LNCaP clone FGC (cell line): ENCODE data around the gene PRSS56.

Experiments used
- DNase-seq: peaks from one replicate; pipeline ENCODE4 v3.0.0-alpha.2; 2011; ENCODE audit warnings: low read depth
- H3K4me3 ChIP-seq: 2 replicates; pipeline ENCODE4 v1.5.1; 2011; ENCODE audit warnings: mild to moderate bottlenecking, low read depth, low read length, control low read depth
- TF ChIP-seq, protein P1 (sequence below): IDR thresholded peaks from 2 replicates; pipeline ENCODE4 v1.5.1; 2012; ENCODE audit warnings: mild to moderate bottlenecking; ENCODE audit not compliant: control insufficient read depth, insufficient read depth; ENCODE audit errors: extremely low read depth

Gene PRSS56

DNA sequence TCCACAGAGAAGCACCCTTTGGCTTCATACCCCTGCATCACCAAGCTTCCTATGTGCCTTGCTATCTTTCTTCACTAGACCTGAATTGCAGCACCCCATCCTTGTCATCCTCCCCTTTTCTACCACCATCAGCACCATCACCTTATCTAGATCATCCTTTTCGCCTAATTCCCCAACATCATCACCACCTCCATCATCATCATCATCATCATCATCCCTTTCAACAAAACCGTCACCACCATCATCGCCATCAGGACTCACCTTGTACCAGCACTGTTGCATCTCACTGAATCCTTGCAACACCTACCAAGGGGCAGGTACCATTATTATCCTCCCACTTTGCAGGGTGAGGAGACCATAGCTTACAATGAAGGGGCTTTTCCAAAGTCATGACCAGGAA, 21.7 kb upstream of the PRSS56 start:
- TF ChIP-seq, protein P1, sequence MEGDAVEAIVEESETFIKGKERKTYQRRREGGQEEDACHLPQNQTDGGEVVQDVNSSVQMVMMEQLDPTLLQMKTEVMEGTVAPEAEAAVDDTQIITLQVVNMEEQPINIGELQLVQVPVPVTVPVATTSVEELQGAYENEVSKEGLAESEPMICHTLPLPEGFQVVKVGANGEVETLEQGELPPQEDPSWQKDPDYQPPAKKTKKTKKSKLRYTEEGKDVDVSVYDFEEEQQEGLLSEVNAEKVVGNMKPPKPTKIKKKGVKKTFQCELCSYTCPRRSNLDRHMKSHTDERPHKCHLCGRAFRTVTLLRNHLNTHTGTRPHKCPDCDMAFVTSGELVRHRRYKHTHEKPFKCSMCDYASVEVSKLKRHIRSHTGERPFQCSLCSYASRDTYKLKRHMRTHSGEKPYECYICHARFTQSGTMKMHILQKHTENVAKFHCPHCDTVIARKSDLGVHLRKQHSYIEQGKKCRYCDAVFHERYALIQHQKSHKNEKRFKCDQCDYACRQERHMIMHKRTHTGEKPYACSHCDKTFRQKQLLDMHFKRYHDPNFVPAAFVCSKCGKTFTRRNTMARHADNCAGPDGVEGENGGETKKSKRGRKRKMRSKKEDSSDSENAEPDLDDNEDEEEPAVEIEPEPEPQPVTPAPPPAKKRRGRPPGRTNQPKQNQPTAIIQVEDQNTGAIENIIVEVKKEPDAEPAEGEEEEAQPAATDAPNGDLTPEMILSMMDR: no peak
- no peak for DNase-seq
- no peak overlapping the region for H3K4me3 ChIP-seq

DNA sequence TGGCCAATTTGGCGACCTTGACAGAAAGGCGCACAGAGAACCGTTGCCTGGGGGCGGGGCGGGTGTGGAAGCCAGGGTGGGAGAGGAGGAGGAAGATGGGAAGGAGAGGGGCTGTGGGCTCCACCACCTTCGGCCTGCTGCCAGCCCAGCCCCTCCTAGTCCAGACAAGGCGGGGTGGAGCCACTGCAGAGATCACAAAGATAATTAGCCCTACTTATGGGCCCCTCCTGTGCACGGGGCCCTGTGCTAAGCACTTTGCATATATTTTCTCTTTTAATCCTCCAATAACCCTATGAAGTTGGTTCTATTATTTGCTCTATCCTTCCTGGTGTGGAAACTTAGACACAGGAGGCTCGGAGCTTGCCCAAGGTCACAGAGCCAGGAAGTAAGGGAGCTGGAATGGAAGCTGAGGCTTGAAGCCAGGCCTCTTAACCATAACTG, 18.8 kb upstream of the PRSS56 start:
- H3K4me3 ChIP-seq: no peak overlapping the region
- no peak for DNase-seq
- TF ChIP-seq, protein P1: no peak

DNA sequence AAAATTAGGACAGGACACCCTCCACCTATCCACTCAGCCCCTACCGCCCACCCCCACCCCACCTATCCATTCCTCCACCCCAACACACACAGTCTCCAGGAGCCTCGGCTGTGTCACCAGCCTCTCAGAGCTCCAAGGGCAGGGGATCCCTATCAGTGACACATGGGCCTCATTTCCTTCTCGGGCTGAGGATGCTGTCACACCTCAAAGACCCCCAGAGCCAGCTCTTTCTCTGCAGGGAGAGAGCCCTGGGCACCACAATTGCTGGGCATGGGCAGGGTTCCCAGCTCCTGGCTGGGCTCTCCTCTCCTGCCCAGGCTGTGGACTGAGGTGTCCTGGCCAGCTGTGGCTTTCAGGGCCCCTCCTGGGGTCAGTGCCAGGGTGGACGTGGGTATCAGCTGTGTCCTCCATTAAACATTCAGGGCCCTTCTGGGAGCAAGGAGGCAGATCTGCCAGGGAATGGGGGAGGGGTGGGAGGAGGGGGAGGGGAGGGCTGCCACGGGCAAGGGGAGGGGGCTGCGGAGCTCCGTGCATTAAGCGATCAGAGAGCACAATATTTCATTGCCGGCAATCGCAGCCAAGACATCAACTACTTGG, 18.3 kb upstream of the PRSS56 start:
- no peak overlapping the region for H3K4me3 ChIP-seq
- TF ChIP-seq, protein P1: no peak
- no peak for DNase-seq

DNA sequence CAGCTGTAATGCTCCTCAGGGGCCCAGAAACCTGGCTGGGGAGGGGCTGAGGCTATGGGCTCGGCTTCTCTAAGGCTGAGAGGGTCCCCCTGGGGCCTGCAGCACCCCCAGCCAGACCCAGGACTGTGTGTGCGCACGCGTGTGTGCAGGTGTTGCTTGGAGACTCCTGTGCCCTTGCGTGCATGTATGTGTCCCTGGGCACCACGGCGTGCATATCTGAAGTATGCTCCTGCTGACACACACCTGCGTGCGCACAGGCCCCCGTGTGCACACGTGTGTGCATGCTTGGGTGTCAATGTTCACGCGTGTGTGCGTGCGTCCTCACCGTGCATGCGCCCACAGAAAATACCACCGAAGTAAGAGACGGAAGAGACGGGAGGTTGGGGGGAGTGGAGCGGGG, 17.7 kb upstream of the PRSS56 start:
- no peak for DNase-seq
- H3K4me3 ChIP-seq: no peak overlapping the region
- TF ChIP-seq, protein P1: no peak

DNA sequence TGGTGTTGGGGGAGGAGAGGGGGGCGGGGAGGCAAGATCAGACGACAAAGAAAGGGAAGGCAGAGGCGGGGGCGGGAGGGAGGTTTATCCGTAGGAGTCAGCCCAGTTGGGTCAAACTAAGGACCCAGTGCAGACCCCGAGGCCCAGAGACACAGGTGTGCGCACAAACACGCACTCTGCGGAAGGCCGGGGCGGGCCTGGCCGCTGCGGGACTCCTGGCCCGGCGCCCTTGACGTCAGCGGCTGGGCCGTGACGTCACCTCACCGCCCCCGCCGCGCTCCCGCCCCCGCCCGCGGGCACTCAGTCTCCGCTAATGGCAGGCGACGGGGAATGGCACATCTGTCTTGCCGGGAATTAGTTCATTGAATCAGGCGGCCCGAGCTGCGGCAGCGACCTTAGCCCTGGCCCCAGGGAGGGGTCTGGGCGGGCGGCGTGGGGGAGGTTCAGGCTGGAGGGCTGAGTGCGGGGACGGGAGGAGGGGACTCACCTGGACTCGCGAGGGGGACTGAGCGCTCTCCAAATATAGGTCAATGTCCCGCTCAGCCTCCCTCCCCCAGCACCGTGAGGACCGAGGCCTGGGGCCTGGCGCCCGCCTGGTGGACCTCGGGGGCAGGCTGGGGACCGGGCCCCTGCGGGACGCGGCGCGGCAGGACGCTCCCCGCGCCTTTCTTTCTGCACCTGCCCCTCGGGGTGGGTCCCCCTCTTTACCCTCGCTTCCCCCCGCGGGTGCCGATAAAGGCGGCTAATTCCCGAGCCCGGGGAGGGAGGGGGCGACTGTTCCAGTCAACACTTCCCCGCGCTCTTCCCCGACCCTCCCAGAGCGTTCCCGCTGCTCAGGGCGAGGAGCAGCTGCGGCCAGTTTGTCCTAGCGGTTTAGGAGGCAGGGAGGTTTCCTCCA, 17.0 kb upstream of the PRSS56 start:
- TF ChIP-seq, protein P1: no peak
- no peak overlapping the region for H3K4me3 ChIP-seq
- DNase-seq: no peak

DNA sequence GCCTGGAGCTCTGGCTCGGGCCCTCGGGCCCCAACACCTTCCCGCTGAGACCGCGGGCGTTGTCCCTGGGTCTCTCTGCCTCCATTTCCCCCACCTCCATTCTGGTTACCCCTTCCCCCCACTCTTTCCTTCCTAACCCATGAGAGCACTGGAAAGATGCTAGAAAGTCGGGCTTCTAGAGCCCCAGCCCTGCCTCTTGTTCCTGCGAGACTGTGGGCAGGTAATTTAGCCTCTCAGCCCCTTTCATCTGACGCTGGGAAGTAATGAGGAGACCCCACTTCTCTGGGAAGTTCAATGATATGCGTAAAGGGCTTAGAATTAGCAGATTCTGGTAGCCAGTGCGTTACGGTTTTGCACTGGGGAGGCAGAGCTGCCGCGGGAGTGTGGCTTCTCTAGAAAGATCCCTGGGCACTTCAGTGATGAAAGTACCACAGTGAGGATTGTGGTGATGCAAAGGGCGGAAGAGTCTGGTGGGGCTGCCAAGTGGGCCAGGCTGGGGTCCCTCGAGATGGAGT, 16.3 kb upstream of the PRSS56 start:
- H3K4me3 ChIP-seq: no peak overlapping the region
- TF ChIP-seq, protein P1: no peak
- no peak for DNase-seq

DNA sequence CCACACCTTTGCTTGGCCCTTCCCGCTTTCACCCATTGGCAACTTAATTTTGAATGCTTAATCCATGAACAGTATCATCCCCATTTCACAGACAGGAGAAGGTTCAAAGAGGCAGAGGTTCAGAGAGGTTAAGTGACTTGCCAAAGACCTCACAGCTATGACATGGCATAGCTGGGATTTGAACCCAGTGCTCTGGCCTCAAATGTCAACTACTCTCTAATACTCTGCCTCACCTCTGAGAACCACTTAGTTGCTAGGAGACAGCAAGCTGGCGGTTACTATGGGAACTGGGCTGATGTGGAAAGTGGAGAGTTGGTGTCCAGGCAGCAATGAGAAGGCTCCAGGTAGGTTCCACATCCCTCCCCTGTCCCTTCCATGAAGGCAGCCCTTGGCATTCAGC, 15.8 kb upstream of the PRSS56 start:
- H3K4me3 ChIP-seq: no peak overlapping the region
- TF ChIP-seq, protein P1: no peak
- DNase-seq: no peak
